ENCODE data around the gene DRGX. TPM values are rescaled to one million over a fixed set of nuclear protein-coding genes. Genes with fewer than 3 reads are reported as not detected.
A peak's percentile ranks its signal among the peaks of the same experiment; 100 is the strongest.

Gene DRGX
- total RNA-seq, 1 donor from 2014 or later = not detected

GRCh38 chr10:49418328-49418727, 22.4 kb upstream of the DRGX start:
- no peak for DNase-seq (ENCODE audit: low read depth)
- no peaks in the 10 kb centered on the region for H3K27me3 ChIP-seq (ENCODE audit: control insufficient read depth, insufficient read depth, low read length)
- peak; percentile 20 for TF ChIP-seq CTCF (IDR thresholded peaks at IDR 0.05; ENCODE audit: insufficient read depth, low read length, severe bottlenecking)

GRCh38 chr10:49418053-49418326, 22.1 kb upstream of the DRGX start:
- Histone ChIP-seq H3K27me3 (ENCODE audit: control insufficient read depth, insufficient read depth, low read length) (no peaks in the 10 kb centered on the region), H3K36me3 (ENCODE audit: control insufficient read depth, insufficient read depth, low read length) (no peaks in the 10 kb centered on the region), H3K4me3 (ENCODE audit: low read depth, low read length) (no peak overlapping the region)
- TF ChIP-seq CTCF (IDR thresholded peaks at IDR 0.05; ENCODE audit: insufficient read depth, low read length, severe bottlenecking) = no peak
- FAIRE-seq (no peak), DNase-seq (ENCODE audit: low read depth) (no peak)

More at GRCh38 chr10:49418328-49418727, 22.4 kb upstream of the DRGX start:
- no peak for FAIRE-seq
- Histone ChIP-seq H3K4me3 (ENCODE audit: low read depth, low read length) (no peak overlapping the region), H3K36me3 (ENCODE audit: control insufficient read depth, insufficient read depth, low read length) (no peaks in the 10 kb centered on the region)

GRCh38 chr10:49417311-49418052, 21.6 kb upstream of the DRGX start:
- no peak for TF ChIP-seq CTCF (IDR thresholded peaks at IDR 0.05; ENCODE audit: insufficient read depth, low read length, severe bottlenecking)
- no peak overlapping the region for H3K4me3 ChIP-seq (ENCODE audit: low read depth, low read length)
- DNase-seq (ENCODE audit: low read depth) (no peak), FAIRE-seq (no peak)
- no peaks in the 10 kb centered on the region for H3K36me3 ChIP-seq (ENCODE audit: control insufficient read depth, insufficient read depth, low read length)
- H3K27me3 ChIP-seq (ENCODE audit: control insufficient read depth, insufficient read depth, low read length) = no peaks in the 10 kb centered on the region

GRCh38 chr10:49415846-49416245, 20.0 kb upstream of the DRGX start:
- no peak for TF ChIP-seq CTCF (IDR thresholded peaks at IDR 0.05; ENCODE audit: insufficient read depth, low read length, severe bottlenecking)
- H3K4me3 ChIP-seq (ENCODE audit: low read depth, low read length) = no peak overlapping the region
- H3K27me3 ChIP-seq (ENCODE audit: control insufficient read depth, insufficient read depth, low read length) = no peaks in the 10 kb centered on the region
- DNase-seq (ENCODE audit: low read depth) (no peak), FAIRE-seq (no peak)
- no peaks in the 10 kb centered on the region for H3K36me3 ChIP-seq (ENCODE audit: control insufficient read depth, insufficient read depth, low read length)

- DNase-seq (ENCODE audit: low read depth) = no peak
- Histone ChIP-seq H3K36me3 (ENCODE audit: control insufficient read depth, insufficient read depth, low read length) (no peaks in the 10 kb centered on the region), H3K27me3 (ENCODE audit: control insufficient read depth, insufficient read depth, low read length) (no peaks in the 10 kb centered on the region), H3K4me3 (ENCODE audit: low read depth, low read length) (no peak overlapping the region)
- TF ChIP-seq CTCF (IDR thresholded peaks at IDR 0.05; ENCODE audit: insufficient read depth, low read length, severe bottlenecking) = no peak
- FAIRE-seq = no peak
These were observed 19.2 kb upstream of the DRGX start for GRCh38 chr10:49415109-49415508.

- FAIRE-seq = no peak
- no peaks in the 10 kb centered on the region for H3K36me3 ChIP-seq (ENCODE audit: control insufficient read depth, insufficient read depth, low read length)
- H3K27me3 ChIP-seq (ENCODE audit: control insufficient read depth, insufficient read depth, low read length) = no peaks in the 10 kb centered on the region
- DNase-seq (ENCODE audit: low read depth) = no peak
- TF ChIP-seq CTCF (IDR thresholded peaks at IDR 0.05; ENCODE audit: insufficient read depth, low read length, severe bottlenecking) = no peak
- no peak overlapping the region for H3K4me3 ChIP-seq (ENCODE audit: low read depth, low read length)
These were observed 18.6 kb upstream of the DRGX start for GRCh38 chr10:49414496-49414895.

Data from bronchial epithelial cell (primary cell).